Duodenal mucosa (tissue), 2 donors: ENCODE results near the gene ZFPM1.
A peak's percentile ranks its signal among the peaks of the same experiment; 100 is the strongest.

ENCODE experiments used
- H3K27ac ChIP-seq: one replicate; pipeline ENCODE4 v1.7.0; 2013; ENCODE audit warnings: low read depth, low read length
- H3K27me3 ChIP-seq, 2 donors: one replicate each; pipeline ENCODE4 v1.7.0; 2013; ENCODE audit warnings: low read length in 2 of 2, control low read depth in 1 of 2; ENCODE audit not compliant: insufficient read depth in 2 of 2, control insufficient read depth in 1 of 2
- H3K36me3 ChIP-seq, 2 donors: one replicate each; pipeline ENCODE4 v1.7.0; 2013; ENCODE audit warnings: low read length in 2 of 2, control low read depth in 1 of 2; ENCODE audit not compliant: insufficient read depth in 2 of 2, control insufficient read depth in 1 of 2
- H3K4me1 ChIP-seq, 2 donors: one replicate each; pipeline ENCODE4 v1.7.0; 2013; ENCODE audit warnings: low read length in 2 of 2, control low read depth in 1 of 2; ENCODE audit not compliant: insufficient read depth in 2 of 2, control insufficient read depth in 1 of 2
- H3K4me3 ChIP-seq, 2 donors: one replicate each; pipeline ENCODE4 v1.7.0; 2013; ENCODE audit warnings: low read length in 2 of 2, low read depth in 1 of 2
- H3K9ac ChIP-seq, 2 donors: one replicate each; pipeline ENCODE4 v1.7.0; 2013; ENCODE audit warnings: low read length in 2 of 2, low read depth in 1 of 2
- H3K9me3 ChIP-seq, 2 donors: one replicate each; pipeline ENCODE4 v1.7.0; 2013; ENCODE audit warnings: low read length in 2 of 2, control low read depth in 1 of 2; ENCODE audit not compliant: control insufficient read depth in 1 of 2

The ZFPM1 gene

DNA sequence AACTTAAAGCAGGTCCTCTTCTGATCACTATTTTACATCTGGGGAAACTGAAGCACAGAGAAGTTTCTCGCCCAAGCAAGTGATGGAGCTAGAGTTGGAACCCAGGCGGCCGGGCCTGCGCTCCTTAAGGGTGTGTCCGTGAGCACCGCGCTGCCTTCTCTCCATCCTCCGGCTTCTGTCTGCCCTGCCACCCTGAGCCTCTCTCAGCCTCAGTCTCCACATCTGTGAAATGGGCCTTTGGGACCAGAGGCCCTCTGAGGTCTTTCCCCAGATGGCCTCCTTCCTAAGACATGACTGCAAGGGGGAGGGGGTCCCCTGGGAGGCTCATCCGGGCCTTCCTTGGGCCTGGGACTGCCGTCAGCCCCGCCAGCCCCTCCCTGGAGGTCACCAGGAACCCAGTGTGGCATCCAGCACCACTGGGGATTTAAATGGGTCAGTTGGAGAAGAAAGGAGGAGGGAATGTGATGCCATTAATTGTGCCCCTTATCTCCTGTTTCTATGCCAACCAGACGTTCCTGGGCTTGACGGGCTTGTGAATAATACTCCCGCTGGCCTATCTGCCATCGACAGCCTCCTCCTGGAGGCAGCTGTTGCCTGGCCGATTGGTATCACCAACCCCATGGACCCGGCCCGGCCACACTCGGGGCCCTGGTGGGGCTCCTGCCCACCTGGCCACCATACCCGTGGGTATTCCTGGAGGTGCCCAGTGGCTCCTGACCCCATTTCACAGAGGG lies 5.1 kb downstream of the ZFPM1 start:
- no peak overlapping the region for H3K4me3 ChIP-seq
- H3K4me1 ChIP-seq: peaks cover 45 to 69% of the 10 kb centered on the region in 2 donors
- no peak overlapping the region for H3K27ac ChIP-seq
- H3K9ac ChIP-seq: no peak overlapping the region
- peaks cover 0 to 4% of the 10 kb centered on the region in 2 donors for H3K27me3 ChIP-seq
- H3K36me3 ChIP-seq: peaks cover 0 to 2% of the 10 kb centered on the region in 2 donors
- no peaks in the 10 kb centered on the region for H3K9me3 ChIP-seq

DNA sequence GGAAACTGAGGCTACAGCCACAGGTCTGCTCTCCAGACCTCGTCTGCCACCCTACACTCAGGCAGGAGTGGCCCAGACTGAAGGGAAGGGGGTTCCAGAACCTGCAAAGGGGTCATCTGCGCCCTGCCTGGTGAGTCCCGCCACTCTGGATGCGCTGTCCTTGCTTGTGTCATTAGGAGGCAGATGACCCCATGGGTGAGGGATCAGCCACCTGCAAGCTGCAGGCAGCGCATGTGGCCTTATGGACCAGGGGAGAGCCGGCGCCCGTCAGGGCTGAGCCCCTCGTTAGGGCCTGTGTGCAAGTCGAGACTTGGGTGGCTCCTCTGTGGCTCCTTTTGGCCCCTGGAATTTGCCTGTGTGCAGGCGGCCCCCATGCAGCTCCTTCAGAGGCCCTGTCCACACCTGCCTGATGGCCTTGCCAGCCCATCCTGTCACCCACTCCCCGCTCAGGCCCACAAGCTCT lies 5.7 kb downstream of the ZFPM1 start:
- Histone ChIP-seq H3K9ac (no peak overlapping the region), H3K9me3 (no peaks in the 10 kb centered on the region), H3K4me1 (peaks cover 50 to 71% of the 10 kb centered on the region in 2 donors), H3K27me3 (peaks cover 0 to 4% of the 10 kb centered on the region in 2 donors), H3K36me3 (peaks cover 0 to 2% of the 10 kb centered on the region in 2 donors), H3K4me3 (no peak overlapping the region), H3K27ac (no peak overlapping the region)

DNA sequence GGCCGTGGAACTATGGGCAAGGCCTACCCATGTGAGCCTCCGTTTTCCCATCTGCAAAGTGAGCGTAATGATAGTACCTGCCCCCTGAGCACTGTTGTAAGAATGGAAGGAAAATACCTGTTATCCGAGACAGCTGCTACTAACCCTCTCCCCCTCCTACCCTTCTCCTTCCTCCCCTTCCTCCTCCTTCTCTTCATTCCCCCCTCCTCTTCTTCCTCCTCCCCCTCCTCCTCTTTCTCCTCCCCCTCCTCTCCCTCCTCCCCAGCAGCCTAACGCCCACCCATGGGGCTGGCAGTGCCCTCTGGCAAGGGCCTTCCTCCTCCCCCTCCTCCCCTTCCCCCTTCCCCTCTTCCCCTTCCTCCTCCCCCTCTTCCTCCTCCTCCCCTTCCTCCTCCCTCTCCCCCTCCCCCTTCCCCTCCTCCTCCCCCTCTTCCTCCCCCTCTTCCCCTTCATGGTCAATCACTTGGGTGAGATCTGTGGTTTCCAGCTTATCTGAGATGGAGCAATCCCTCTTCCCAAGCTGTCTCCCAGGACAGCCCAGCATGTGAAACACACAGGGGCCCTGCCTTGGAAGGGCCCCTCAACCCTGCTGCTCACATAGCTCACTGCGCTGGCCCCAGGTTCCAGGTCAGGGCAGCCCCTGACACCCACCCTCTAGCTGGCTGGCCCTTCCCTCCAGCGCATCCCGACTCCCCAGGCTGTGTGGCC lies 6.4 kb downstream of the ZFPM1 start:
- Histone ChIP-seq H3K27me3 (peaks cover 0 to 4% of the 10 kb centered on the region in 2 donors), H3K4me1 (peaks cover 57 to 73% of the 10 kb centered on the region in 2 donors), H3K9ac (no peak overlapping the region), H3K27ac (peak overlapping the region; percentile 3), H3K9me3 (no peaks in the 10 kb centered on the region), H3K36me3 (peaks cover 0 to 2% of the 10 kb centered on the region in 2 donors), H3K4me3 (no peak overlapping the region)

DNA sequence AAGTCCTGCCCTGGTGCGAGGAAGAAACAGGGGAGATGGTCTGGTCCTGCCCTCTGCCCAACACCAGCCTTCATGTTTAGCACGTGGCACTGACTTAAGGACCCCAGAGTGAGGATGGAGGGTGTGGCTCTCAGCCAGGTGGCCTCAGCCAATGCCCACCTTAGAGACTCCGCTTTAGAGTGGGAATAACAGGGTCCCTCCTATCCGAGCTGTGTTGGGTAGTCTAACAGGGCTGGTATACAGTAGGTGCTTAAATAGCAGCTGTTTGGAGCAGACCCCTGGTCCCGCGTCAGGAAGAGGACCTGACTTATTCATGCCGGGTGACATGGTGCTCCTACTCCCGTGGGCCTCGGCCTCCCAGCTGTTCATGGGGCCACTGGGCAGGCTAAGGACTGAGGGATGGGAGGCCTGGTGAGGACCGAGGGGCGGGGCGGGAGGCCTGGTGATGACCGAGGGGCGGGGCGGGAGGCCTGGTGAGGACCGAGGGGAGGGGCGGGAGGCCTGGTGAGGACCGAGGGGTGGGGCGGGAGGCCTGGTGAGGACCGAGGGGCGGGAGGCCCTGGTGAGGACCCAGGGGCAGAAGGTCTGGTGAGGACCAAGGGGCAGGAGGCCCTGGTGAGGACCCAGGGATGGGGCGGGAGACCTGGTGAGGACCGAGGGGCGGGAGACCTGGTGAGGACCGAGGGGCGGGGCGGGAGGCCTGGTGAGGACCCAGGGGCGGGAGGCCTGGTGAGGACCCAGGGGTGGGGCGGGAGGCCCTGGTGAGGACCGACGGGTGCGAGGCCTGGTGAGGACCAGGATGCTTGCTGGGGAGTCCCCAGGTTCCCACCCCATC lies 7.6 kb downstream of the ZFPM1 start:
- H3K4me3 ChIP-seq: no peak overlapping the region
- H3K9me3 ChIP-seq: no peaks in the 10 kb centered on the region
- H3K4me1 ChIP-seq: peaks cover 59 to 78% of the 10 kb centered on the region in 2 donors
- no peaks in the 10 kb centered on the region for H3K27me3 ChIP-seq
- no peak overlapping the region for H3K27ac ChIP-seq
- peaks cover 0 to 2% of the 10 kb centered on the region in 2 donors for H3K36me3 ChIP-seq
- H3K9ac ChIP-seq: no peak overlapping the region

DNA sequence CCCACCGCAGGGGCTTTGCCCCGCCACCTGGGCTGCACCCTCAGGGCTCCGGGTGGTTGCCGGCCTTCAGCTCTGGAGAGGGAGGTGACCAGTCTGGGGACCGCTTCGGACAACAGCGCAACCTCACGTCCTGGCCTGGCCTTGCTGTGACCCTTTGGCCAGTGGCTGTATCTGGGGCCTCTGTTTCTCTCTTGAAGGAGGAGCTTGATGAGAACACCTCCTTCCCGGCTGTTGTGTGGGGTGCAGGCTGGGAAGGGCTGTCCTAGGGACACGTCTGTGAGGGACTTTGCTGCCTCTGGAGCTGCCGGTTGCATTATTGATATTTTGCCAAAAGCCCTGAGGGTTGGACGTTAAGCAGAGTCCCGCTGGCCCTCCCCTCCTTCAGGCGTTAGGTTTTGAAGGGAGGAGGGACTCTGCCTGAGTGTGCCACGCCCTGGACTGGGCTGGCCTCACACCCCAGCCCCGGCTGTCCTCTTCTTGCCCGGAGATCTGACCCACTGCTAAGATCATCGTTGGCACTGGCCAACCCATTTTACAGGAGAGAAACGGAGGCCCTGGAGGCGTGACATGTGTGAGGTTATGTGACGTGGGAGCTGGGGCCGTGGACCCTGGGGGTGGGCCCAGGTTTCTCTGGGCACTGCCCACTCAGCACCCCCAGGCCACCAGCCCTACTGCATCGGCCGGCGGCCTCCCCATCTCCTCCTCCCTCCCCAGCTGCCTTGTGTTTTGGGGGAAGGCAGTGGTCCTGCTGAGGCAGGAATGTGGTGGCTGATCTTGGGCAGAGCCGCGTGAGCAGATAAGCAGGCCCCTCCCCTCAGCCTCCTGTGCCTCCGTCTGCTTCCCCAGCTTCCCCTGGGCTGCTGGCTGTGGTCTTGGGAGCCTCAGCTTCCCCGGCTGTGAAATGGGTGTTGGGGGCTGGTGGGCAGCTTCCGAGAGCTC lies 8.5 kb downstream of the ZFPM1 start:
- no peak overlapping the region for H3K4me3 ChIP-seq
- H3K36me3 ChIP-seq: peaks cover 0 to 2% of the 10 kb centered on the region in 2 donors
- H3K4me1 ChIP-seq: peaks cover 52 to 79% of the 10 kb centered on the region in 2 donors
- no peaks in the 10 kb centered on the region for H3K9me3 ChIP-seq
- no peak overlapping the region for H3K27ac ChIP-seq
- no peaks in the 10 kb centered on the region for H3K27me3 ChIP-seq
- peak overlapping the region in 1 of 2 donors; percentile 18 for H3K9ac ChIP-seq

DNA sequence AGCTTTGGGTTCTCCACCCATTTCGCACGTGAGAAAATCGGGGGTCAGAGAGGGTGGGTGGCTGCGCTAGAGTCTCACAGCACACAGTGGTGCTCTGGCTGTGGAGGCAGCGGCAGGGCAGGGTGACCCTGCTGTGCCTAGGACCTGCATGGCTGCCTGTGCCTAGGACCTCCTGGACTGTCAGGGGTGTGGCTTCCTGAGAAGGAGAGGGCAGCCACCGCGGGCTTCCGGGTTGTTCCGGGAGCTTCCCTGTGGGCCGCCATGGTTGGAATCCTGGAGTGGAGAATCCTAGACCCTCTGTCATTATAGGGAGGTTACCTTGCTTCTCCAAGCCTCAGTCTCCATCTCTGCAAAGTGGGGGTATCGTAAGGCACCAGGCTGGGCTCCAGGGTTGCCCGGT lies 9.3 kb downstream of the ZFPM1 start:
- Histone ChIP-seq H3K27ac (no peak overlapping the region), H3K9ac (no peak overlapping the region), H3K36me3 (no peaks in the 10 kb centered on the region), H3K27me3 (no peaks in the 10 kb centered on the region), H3K4me1 (peaks cover 44 to 74% of the 10 kb centered on the region in 2 donors), H3K9me3 (no peaks in the 10 kb centered on the region), H3K4me3 (no peak overlapping the region)

DNA sequence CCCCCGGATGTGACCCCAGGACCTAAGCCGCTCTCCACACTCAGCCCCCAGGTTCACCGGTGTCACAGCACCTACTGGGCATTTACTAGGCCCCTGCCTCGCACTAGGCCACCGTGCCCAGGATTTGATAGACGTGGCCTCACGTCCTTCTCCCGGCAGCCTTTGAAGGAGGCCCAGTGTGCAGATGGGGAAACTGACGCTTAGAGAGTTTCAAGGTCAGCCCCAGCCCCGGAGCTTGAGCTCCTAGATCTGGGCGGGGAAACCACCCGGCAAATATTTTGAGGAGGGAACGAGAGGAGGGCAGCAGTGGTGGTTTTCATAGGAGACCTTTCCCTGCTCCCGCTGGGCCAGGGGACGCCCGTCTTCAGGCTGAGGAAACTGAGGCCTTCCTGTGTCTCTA lies 10.3 kb downstream of the ZFPM1 start:
- H3K4me3 ChIP-seq: no peak overlapping the region
- no peak overlapping the region for H3K27ac ChIP-seq
- no peaks in the 10 kb centered on the region for H3K36me3 ChIP-seq
- H3K4me1 ChIP-seq: peaks cover 42 to 67% of the 10 kb centered on the region in 2 donors
- no peaks in the 10 kb centered on the region for H3K9me3 ChIP-seq
- H3K27me3 ChIP-seq: no peaks in the 10 kb centered on the region
- no peak overlapping the region for H3K9ac ChIP-seq

DNA sequence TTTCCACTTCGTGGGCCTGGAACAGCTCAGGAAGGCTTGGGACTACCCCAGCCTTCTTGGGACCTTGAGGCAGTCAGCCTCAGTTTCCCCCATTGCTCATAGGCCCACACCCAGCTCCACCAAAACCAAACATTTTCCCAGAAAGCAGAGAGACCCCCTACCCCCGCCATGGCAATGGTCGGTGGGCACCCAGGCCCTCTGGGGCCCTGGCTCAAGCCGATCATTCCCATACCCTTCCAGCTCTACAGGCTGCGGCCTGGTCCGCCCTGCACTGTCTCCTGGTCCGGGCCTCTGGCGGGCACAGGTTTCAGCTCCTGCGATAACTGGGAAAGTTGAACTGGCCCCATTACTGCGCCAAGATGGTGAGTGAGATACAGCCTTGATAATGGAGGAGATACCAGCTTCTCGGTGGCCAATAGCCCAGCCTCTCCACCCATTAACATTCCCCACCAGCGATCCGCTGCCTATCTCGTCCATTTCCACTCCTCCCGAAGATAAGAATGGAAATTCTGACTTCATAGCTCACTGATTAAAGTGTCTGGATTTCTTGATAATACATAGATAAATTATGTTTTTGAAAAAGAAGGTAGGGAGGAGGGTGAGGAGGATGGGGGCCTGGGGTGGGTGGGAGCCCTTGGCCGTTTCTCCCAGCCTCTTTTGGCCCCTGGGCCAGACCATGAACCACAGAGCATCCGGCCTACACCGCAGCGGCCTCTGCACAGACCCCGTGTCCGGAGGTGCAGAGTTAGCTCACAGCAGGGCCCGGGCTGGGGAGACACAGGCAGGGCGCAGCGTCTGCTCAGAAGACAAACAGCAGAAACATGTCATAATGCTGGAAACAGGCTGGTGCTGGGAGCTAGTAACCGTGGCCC lies 11.6 kb downstream of the ZFPM1 start:
- Histone ChIP-seq H3K27me3 (no peaks in the 10 kb centered on the region), H3K9ac (peak overlapping the region in 1 of 2 donors; percentile 4), H3K36me3 (no peaks in the 10 kb centered on the region), H3K9me3 (no peaks in the 10 kb centered on the region), H3K4me3 (no peak overlapping the region), H3K4me1 (peaks cover 43 to 65% of the 10 kb centered on the region in 2 donors), H3K27ac (no peak overlapping the region)
